Head of caudate nucleus (tissue), 42 donors: Measurements from ENCODE around the gene WDR31.

Source experiments
- DNase-seq, 42 donors: peaks; one replicate each; pipeline versions ENCODE4 v3.0.0 to v3.0.0-alpha.2; 2020 to 2021; ENCODE audit warnings: mixed read lengths in 7 of 42
- intact Hi-C: fragments of 100-400 bp; cut with DNase I; formaldehyde crosslinking; loops from one replicate; pipeline ENCODE4 v1.15.0; 2022

The WDR31 gene

DNA sequence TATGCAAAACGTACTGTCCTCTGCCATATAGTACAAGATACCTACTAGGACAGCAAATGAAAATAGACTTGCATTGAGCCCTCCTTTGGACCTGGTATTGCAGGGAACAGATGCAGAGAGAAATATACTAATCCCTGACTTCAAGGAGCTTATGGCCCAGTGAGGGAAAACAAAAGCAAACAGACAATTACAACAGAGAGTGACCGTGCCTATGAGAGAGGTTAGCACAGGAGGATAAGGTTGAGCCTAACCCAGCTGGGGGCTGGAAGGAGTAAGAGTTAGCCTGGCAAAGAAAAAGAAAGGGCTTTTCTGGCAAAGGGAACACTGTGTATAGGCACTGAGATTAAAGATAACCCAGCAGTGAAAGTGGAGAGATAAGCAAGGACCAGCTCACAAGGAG lies 70.2 kb downstream of the WDR31 start:
- DNase-seq: no peak
- intact Hi-C loops: loop anchor here (10.0 kb wide), 1 partner anchor 385 kb away; no protein-coding TSS in a partner anchor

DNA sequence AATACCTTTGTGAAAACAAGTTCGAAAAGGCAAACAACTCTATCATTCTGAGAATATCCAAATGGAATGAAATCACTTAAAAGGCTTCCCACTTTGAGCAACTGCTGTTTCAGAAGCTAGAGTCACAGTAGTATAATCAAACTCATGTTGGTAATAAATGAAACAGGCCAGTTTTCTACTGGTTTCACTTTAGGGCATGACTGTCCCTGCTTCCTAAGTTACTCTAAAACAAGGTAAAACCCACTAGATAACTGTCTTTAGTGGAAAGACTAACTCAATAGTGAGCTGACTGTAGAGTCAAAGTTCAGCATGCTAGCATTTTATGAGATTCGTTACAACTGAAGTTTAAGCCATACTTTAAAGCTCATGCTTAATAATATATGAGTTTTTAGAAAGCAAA lies 70.7 kb downstream of the WDR31 start:
- DNase-seq: no peak
- intact Hi-C loops: no loop called here

DNA sequence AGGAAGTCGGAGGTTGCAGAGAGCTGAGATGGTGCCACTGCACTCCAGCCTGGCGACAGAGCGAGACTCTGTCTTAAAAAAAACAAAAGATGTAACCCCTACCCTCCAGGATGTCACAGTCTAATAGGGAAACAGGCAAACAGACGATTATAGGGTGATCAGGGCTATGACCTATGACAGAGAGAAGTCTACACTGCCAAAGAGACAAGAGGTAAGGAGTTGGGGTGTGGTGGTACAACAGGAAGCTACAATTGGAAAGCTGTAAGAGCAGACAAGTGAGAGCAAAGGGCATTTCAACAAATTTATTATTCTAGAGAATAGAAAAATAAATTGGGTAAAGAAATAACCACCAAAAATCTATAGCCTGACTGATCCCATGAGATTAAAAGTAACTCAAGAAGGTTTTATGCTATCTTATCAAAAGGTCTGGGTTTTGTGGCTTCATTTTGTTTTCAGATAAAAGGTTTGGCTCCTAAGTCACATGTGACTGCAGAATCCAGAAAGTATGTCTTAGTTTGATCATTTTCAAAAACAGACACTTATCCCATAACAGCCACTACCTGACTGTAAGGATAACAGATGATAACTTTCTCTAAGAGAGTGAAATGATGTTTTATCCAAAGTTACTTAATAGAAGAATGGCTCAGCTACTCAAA lies 72.0 kb downstream of the WDR31 start:
- intact Hi-C loops: no loop called here
- DNase-seq: no peak

DNA sequence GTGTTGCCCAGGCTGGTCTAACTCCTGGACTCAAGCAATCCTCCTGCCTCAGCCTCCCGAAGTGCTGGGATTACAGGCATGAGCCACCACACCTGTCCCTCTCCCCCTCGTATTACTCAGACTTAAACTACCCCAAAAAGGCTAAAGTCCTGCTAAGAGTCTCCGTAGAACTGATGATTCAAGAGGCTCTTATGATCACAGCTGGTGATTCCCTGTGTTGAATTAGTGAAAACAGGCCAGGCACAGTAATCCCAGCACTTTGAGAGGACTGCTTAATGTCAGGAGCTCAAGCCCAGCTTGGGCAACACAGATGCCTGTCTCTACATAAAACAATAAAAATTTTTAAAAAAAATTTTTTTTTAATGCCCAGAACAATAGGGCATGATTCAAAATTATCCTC lies 73.9 kb downstream of the WDR31 start:
- no peak for DNase-seq
- intact Hi-C loops: no loop called here
